ENCODE measurements around the gene ROBO4.

ROBO4 gene

GRCh38 chr11:124869856-124870387, 27.7 kb downstream of the ROBO4 start:
- Histone ChIP-seq H3K36me3 (ENCODE audit: control insufficient read depth, insufficient read depth, low read length) (no peaks in the 10 kb centered on the region), H3K4me3 (ENCODE audit: low read depth, low read length) (no peak overlapping the region), H3K9ac (ENCODE audit: low read depth, low read length) (no peak overlapping the region), H3K4me1 (ENCODE audit: control insufficient read depth, insufficient read depth, low read length) (peaks cover 2% of the 10 kb centered on the region), H3K9me3 (ENCODE audit: control insufficient read depth, insufficient read depth, low read length) (no peaks in the 10 kb centered on the region), H3K27ac (ENCODE audit: low read depth, low read length) (no peak overlapping the region), H3K27me3 (ENCODE audit: control insufficient read depth, insufficient read depth, low read length) (peaks cover 100% of the 10 kb centered on the region)

- peaks cover 100% of the 10 kb centered on the region for H3K27me3 ChIP-seq (ENCODE audit: control insufficient read depth, insufficient read depth, low read length)
Observed at GRCh38 chr11:124869331-124869730, 28.3 kb downstream of the ROBO4 start.

GRCh38 chr11:124868331-124869274, 29.1 kb downstream of the ROBO4 start:
- H3K4me3 ChIP-seq (ENCODE audit: low read depth, low read length), result peak overlapping the region; percentile 20; the same call in 1 of the 2 replicates
- H3K4me1 ChIP-seq (ENCODE audit: control insufficient read depth, insufficient read depth, low read length), result peaks cover 3% of the 10 kb centered on the region
- H3K27me3 ChIP-seq (ENCODE audit: control insufficient read depth, insufficient read depth, low read length), result peaks cover 100% of the 10 kb centered on the region
- no peak overlapping the region for H3K9ac ChIP-seq (ENCODE audit: low read depth, low read length)
- no peaks in the 10 kb centered on the region for H3K36me3 ChIP-seq (ENCODE audit: control insufficient read depth, insufficient read depth, low read length)
- no peaks in the 10 kb centered on the region for H3K9me3 ChIP-seq (ENCODE audit: control insufficient read depth, insufficient read depth, low read length)
- H3K27ac ChIP-seq (ENCODE audit: low read depth, low read length), result no peak overlapping the region

More at GRCh38 chr11:124869331-124869730, 28.3 kb downstream of the ROBO4 start:
- H3K27ac ChIP-seq (ENCODE audit: low read depth, low read length), result no peak overlapping the region
- peaks cover 2% of the 10 kb centered on the region for H3K4me1 ChIP-seq (ENCODE audit: control insufficient read depth, insufficient read depth, low read length)
- no peaks in the 10 kb centered on the region for H3K9me3 ChIP-seq (ENCODE audit: control insufficient read depth, insufficient read depth, low read length)
- H3K9ac ChIP-seq (ENCODE audit: low read depth, low read length), result no peak overlapping the region
- H3K4me3 ChIP-seq (ENCODE audit: low read depth, low read length), result no peak overlapping the region
- H3K36me3 ChIP-seq (ENCODE audit: control insufficient read depth, insufficient read depth, low read length), result no peaks in the 10 kb centered on the region

- Histone ChIP-seq H3K27me3 (ENCODE audit: control insufficient read depth, insufficient read depth, low read length) (peaks cover 100% of the 10 kb centered on the region), H3K4me1 (ENCODE audit: control insufficient read depth, insufficient read depth, low read length) (peaks cover 12% of the 10 kb centered on the region), H3K27ac (ENCODE audit: low read depth, low read length) (no peak overlapping the region), H3K9me3 (ENCODE audit: control insufficient read depth, insufficient read depth, low read length) (no peaks in the 10 kb centered on the region), H3K36me3 (ENCODE audit: control insufficient read depth, insufficient read depth, low read length) (no peaks in the 10 kb centered on the region), H3K9ac (ENCODE audit: low read depth, low read length) (no peak overlapping the region), H3K4me3 (ENCODE audit: low read depth, low read length) (no peak overlapping the region)
Observed at GRCh38 chr11:124867700-124868099, 30.0 kb downstream of the ROBO4 start.

GRCh38 chr11:124865902-124866851, 31.5 kb downstream of the ROBO4 start:
- Histone ChIP-seq H3K9ac (ENCODE audit: low read depth, low read length) (no peak overlapping the region), H3K27ac (ENCODE audit: low read depth, low read length) (no peak overlapping the region), H3K9me3 (ENCODE audit: control insufficient read depth, insufficient read depth, low read length) (no peaks in the 10 kb centered on the region), H3K27me3 (ENCODE audit: control insufficient read depth, insufficient read depth, low read length) (peaks cover 100% of the 10 kb centered on the region), H3K4me3 (ENCODE audit: low read depth, low read length) (peak overlapping the region; percentile 47), H3K4me1 (ENCODE audit: control insufficient read depth, insufficient read depth, low read length) (peaks cover 12% of the 10 kb centered on the region), H3K36me3 (ENCODE audit: control insufficient read depth, insufficient read depth, low read length) (no peaks in the 10 kb centered on the region)

- peaks cover 12% of the 10 kb centered on the region for H3K4me1 ChIP-seq (ENCODE audit: control insufficient read depth, insufficient read depth, low read length)
- peaks cover 100% of the 10 kb centered on the region for H3K27me3 ChIP-seq (ENCODE audit: control insufficient read depth, insufficient read depth, low read length)
- no peak within 1 kb of the TSS for H3K27ac ChIP-seq (ENCODE audit: low read depth, low read length)
- H3K9me3 ChIP-seq (ENCODE audit: control insufficient read depth, insufficient read depth, low read length), result no peaks in the 10 kb centered on the region
- H3K4me3 ChIP-seq (ENCODE audit: low read depth, low read length), result peak within 1 kb of the TSS; percentile 47
- no peak within 1 kb of the TSS for H3K9ac ChIP-seq (ENCODE audit: low read depth, low read length)
- no peaks in the 10 kb centered on the region for H3K36me3 ChIP-seq (ENCODE audit: control insufficient read depth, insufficient read depth, low read length)
Observed at GRCh38 chr11:124865181-124865901, 32.3 kb downstream of the ROBO4 start, which contains the start of gene ROBO3. Gene ROBO3, plus strand, starts transcription at chr11:124865432. Its CDS starts 146 bp downstream, at chr11:124865578.

GRCh38 chr11:124864892-124865180, 32.8 kb downstream of the ROBO4 start:
- no peaks in the 10 kb centered on the region for H3K9me3 ChIP-seq (ENCODE audit: control insufficient read depth, insufficient read depth, low read length)
- H3K36me3 ChIP-seq (ENCODE audit: control insufficient read depth, insufficient read depth, low read length), result no peaks in the 10 kb centered on the region
- H3K9ac ChIP-seq (ENCODE audit: low read depth, low read length), result no peak overlapping the region
- H3K4me3 ChIP-seq (ENCODE audit: low read depth, low read length), result no peak overlapping the region
- H3K27ac ChIP-seq (ENCODE audit: low read depth, low read length), result no peak overlapping the region
- H3K27me3 ChIP-seq (ENCODE audit: control insufficient read depth, insufficient read depth, low read length), result peaks cover 100% of the 10 kb centered on the region
- H3K4me1 ChIP-seq (ENCODE audit: control insufficient read depth, insufficient read depth, low read length), result peaks cover 12% of the 10 kb centered on the region

GRCh38 chr11:124864176-124864891, 33.3 kb downstream of the ROBO4 start:
- Histone ChIP-seq H3K4me1 (ENCODE audit: control insufficient read depth, insufficient read depth, low read length) (peaks cover 12% of the 10 kb centered on the region), H3K4me3 (ENCODE audit: low read depth, low read length) (no peak overlapping the region), H3K9ac (ENCODE audit: low read depth, low read length) (no peak overlapping the region), H3K27ac (ENCODE audit: low read depth, low read length) (no peak overlapping the region), H3K27me3 (ENCODE audit: control insufficient read depth, insufficient read depth, low read length) (peaks cover 100% of the 10 kb centered on the region), H3K9me3 (ENCODE audit: control insufficient read depth, insufficient read depth, low read length) (no peaks in the 10 kb centered on the region), H3K36me3 (ENCODE audit: control insufficient read depth, insufficient read depth, low read length) (no peaks in the 10 kb centered on the region)

GRCh38 chr11:124863826-124864165, 33.9 kb downstream of the ROBO4 start:
- Histone ChIP-seq H3K4me1 (ENCODE audit: control insufficient read depth, insufficient read depth, low read length) (peaks cover 12% of the 10 kb centered on the region), H3K27me3 (ENCODE audit: control insufficient read depth, insufficient read depth, low read length) (peaks cover 100% of the 10 kb centered on the region), H3K9ac (ENCODE audit: low read depth, low read length) (no peak overlapping the region), H3K27ac (ENCODE audit: low read depth, low read length) (no peak overlapping the region), H3K36me3 (ENCODE audit: control insufficient read depth, insufficient read depth, low read length) (no peaks in the 10 kb centered on the region), H3K9me3 (ENCODE audit: control insufficient read depth, insufficient read depth, low read length) (no peaks in the 10 kb centered on the region), H3K4me3 (ENCODE audit: low read depth, low read length) (no peak overlapping the region)
